DND-41 (cell line): ENCODE data around the gene CACNB2.

Source experiments
- ATAC-seq: fragments of 200-7000 bp; cut with Tn5 transposase; 3 replicates; pipeline ENCODE4 v1.9.1; 2021; ENCODE audit warnings: low read depth; ENCODE audit not compliant: insufficient read depth
- DNase-seq: peaks from one replicate; pipeline ENCODE4 v3.0.0-alpha.2; 2020
- H2AFZ ChIP-seq: 2 replicates; pipeline ENCODE4 v1.6.0; 2012; ENCODE audit warnings: low read depth, low read length
- H3K27ac ChIP-seq: 2 replicates; pipeline ENCODE4 v1.5.1; 2012; ENCODE audit warnings: low read length, inconsistent platforms
- H3K27me3 ChIP-seq: fragments of 200-600 bp; sonication (generic); 2 replicates; pipeline ENCODE4 v1.6.0; 2012; ENCODE audit warnings: low read length, mild to moderate bottlenecking, inconsistent platforms; ENCODE audit not compliant: insufficient read depth, poor library complexity
- H3K36me3 ChIP-seq: 2 replicates; pipeline ENCODE4 v1.5.1; 2012; ENCODE audit warnings: low read length, inconsistent platforms; ENCODE audit not compliant: insufficient read depth
- H3K4me1 ChIP-seq: 2 replicates; pipeline ENCODE4 v1.5.1; 2012; ENCODE audit warnings: mild to moderate bottlenecking, low read length; ENCODE audit not compliant: insufficient read depth
- H3K4me2 ChIP-seq: 2 replicates; pipeline ENCODE4 v1.6.0; 2012; ENCODE audit warnings: mild to moderate bottlenecking, moderate library complexity, low read length, inconsistent platforms; ENCODE audit not compliant: insufficient read depth
- H3K4me3 ChIP-seq, 2 experiments: fragments of 200-600 bp in 1 of 2; shearing (Covaris generic) in 1 of 2; 2 replicates each; pipeline ENCODE4 v1.5.1; 2012 to 2016; ENCODE audit warnings: inconsistent platforms in 2 of 2, low read length in 2 of 2, mild to moderate bottlenecking in 2 of 2, low read depth in 1 of 2, moderate library complexity in 1 of 2
- H3K79me2 ChIP-seq: 2 replicates; pipeline ENCODE4 v1.6.0; 2012; ENCODE audit warnings: low read length, inconsistent platforms; ENCODE audit not compliant: insufficient read depth
- H3K9ac ChIP-seq: 2 replicates; pipeline ENCODE4 v1.6.0; 2012; ENCODE audit warnings: low read depth, mild to moderate bottlenecking, inconsistent platforms, low read length, moderate library complexity
- H3K9me3 ChIP-seq: 2 replicates; pipeline ENCODE4 v1.5.1; 2012; ENCODE audit warnings: low read length, moderate library complexity, mild to moderate bottlenecking, inconsistent platforms; ENCODE audit not compliant: insufficient read depth, severe bottlenecking
- H4K20me1 ChIP-seq: 2 replicates; pipeline ENCODE4 v1.6.0; 2012; ENCODE audit warnings: low read length; ENCODE audit not compliant: insufficient read depth
- CTCF ChIP-seq: IDR thresholded peaks from 2 replicates; pipeline ENCODE4 v1.5.1; 2012; ENCODE audit warnings: borderline replicate concordance, low read length, moderate library complexity, mild to moderate bottlenecking; ENCODE audit not compliant: poor library complexity, severe bottlenecking; ENCODE audit errors: extremely low read depth
- EZH2 ChIP-seq: IDR thresholded peaks from 3 replicates; pipeline ENCODE4 v1.6.1; 2012; ENCODE audit warnings: borderline replicate concordance, low read depth, mild to moderate bottlenecking, moderate library complexity, low read length, inconsistent platforms; ENCODE audit not compliant: severe bottlenecking

The CACNB2 gene

GRCh38 chr10:18140149-18140956 is at the start of gene CACNB2:
Gene CACNB2 (plus strand): TSS chr10:18140424.
- no peaks in the 10 kb centered on the region for H3K27me3 ChIP-seq
- TF ChIP-seq EZH2 (no peak), CTCF (no peak)
- no peak for ATAC-seq
- H3K27ac ChIP-seq = no peak within 1 kb of the TSS
- H3K9me3 ChIP-seq = no peaks in the 10 kb centered on the region
- no peak for DNase-seq
- H3K4me2 ChIP-seq = no peak within 1 kb of the TSS
- H3K4me3 ChIP-seq = no peak within 1 kb of the TSS
- no peak within 1 kb of the TSS for H3K9ac ChIP-seq
- no peak within 1 kb of the TSS for H2AFZ ChIP-seq
- H3K36me3 ChIP-seq = no peaks in the 10 kb centered on the region
- no peaks in the 10 kb centered on the region for H3K79me2 ChIP-seq
- no peaks in the 10 kb centered on the region for H4K20me1 ChIP-seq
- H3K4me1 ChIP-seq = no peaks in the 10 kb centered on the region

GRCh38 chr10:18094332-18094731 is 45.9 kb upstream of the CACNB2 start:
- no peaks in the 10 kb centered on the region for H3K79me2 ChIP-seq
- no peak for TF ChIP-seq EZH2
- TF ChIP-seq CTCF = no peak
- no peaks in the 10 kb centered on the region for H3K36me3 ChIP-seq
- no peaks in the 10 kb centered on the region for H4K20me1 ChIP-seq
- H3K4me2 ChIP-seq = no peak overlapping the region
- no peak for ATAC-seq
- H3K4me3 ChIP-seq = no peak overlapping the region
- H3K27ac ChIP-seq = no peak overlapping the region
- no peaks in the 10 kb centered on the region for H3K4me1 ChIP-seq
- H3K27me3 ChIP-seq = no peaks in the 10 kb centered on the region
- H3K9me3 ChIP-seq = no peaks in the 10 kb centered on the region
- H2AFZ ChIP-seq = no peak overlapping the region
- DNase-seq = no peak
- H3K9ac ChIP-seq = no peak overlapping the region

- Histone ChIP-seq H3K27ac (no peak overlapping the region), H3K79me2 (no peaks in the 10 kb centered on the region), H3K9ac (no peak overlapping the region), H3K4me3 (no peak overlapping the region), H2AFZ (no peak overlapping the region), H3K9me3 (no peaks in the 10 kb centered on the region), H4K20me1 (no peaks in the 10 kb centered on the region), H3K27me3 (no peaks in the 10 kb centered on the region), H3K36me3 (no peaks in the 10 kb centered on the region), H3K4me2 (no peak overlapping the region), H3K4me1 (no peaks in the 10 kb centered on the region)
- ATAC-seq (no peak), DNase-seq (no peak)
- no peak for TF ChIP-seq CTCF
- TF ChIP-seq EZH2 = no peak
Measured at GRCh38 chr10:18094793-18095192, 45.4 kb upstream of the CACNB2 start.

- TF ChIP-seq EZH2 (no peak), CTCF (no peak)
- Histone ChIP-seq H4K20me1 (no peaks in the 10 kb centered on the region), H3K36me3 (no peaks in the 10 kb centered on the region), H2AFZ (no peak overlapping the region), H3K27me3 (peaks cover under 1% of the 10 kb centered on the region), H3K9ac (no peak overlapping the region), H3K4me1 (no peaks in the 10 kb centered on the region), H3K27ac (no peak overlapping the region), H3K4me3 (no peak overlapping the region), H3K79me2 (no peaks in the 10 kb centered on the region), H3K4me2 (no peak overlapping the region), H3K9me3 (no peaks in the 10 kb centered on the region)
- DNase-seq (no peak), ATAC-seq (no peak)
Measured at GRCh38 chr10:18097524-18097923, 42.7 kb upstream of the CACNB2 start.
